Neutrophil (primary cell): Measurements from ENCODE around the gene PTMS.
A peak's percentile ranks its signal among the peaks of the same experiment; 100 is the strongest.

ENCODE experiments used
- H3K27ac ChIP-seq: fragments of 200-600 bp; sonication (generic); 2 replicates; pipeline ENCODE4 v1.5.1; 2016; ENCODE audit warnings: mild to moderate bottlenecking, moderate library complexity
- H3K27me3 ChIP-seq: fragments of 200-600 bp; sonication (generic); 2 replicates; pipeline ENCODE4 v1.6.0; 2016; ENCODE audit warnings: mild to moderate bottlenecking
- H3K36me3 ChIP-seq: fragments of 200-600 bp; sonication (generic); 2 replicates; pipeline ENCODE4 v1.5.1; 2017
- H3K4me1 ChIP-seq, 2 experiments: fragments of 200-600 bp in 1 of 2; sonication (generic) in 1 of 2; 1 replicate in 1 of 2; 2 replicates in 1 of 2; pipeline versions ENCODE4 v1.5.1 to v1.6.1; 2013 to 2016; ENCODE audit warnings: low read depth in 1 of 2, low read length in 1 of 2, mild to moderate bottlenecking in 1 of 2, moderate library complexity in 1 of 2; ENCODE audit not compliant: control insufficient read depth in 1 of 2, insufficient read depth in 1 of 2
- H3K4me3 ChIP-seq, 2 experiments: fragments of 200-600 bp in 1 of 2; sonication (generic) in 1 of 2; 1 replicate in 1 of 2; 2 replicates in 1 of 2; pipeline ENCODE4 v1.5.1; 2013 to 2016; ENCODE audit warnings: low read depth in 1 of 2, low read length in 1 of 2, mild to moderate bottlenecking in 1 of 2, moderate library complexity in 1 of 2
- H3K9me3 ChIP-seq: fragments of 200-600 bp; sonication (generic); 2 replicates; pipeline ENCODE4 v1.5.1; 2016
- CTCF ChIP-seq: fragments of 200-600 bp; sonication (generic); IDR thresholded peaks from 2 replicates; pipeline ENCODE4 v1.5.1; 2016; ENCODE audit warnings: antibody characterized with exemption

PTMS gene

GRCh38 chr12:6725350-6725749 is 40.8 kb upstream of the PTMS start:
- Histone ChIP-seq H3K4me3 (no peak overlapping the region), H3K4me1 (peaks cover 18 to 21% of the 10 kb centered on the region in 2 experiments), H3K36me3 (peaks cover 31% of the 10 kb centered on the region), H3K9me3 (no peaks in the 10 kb centered on the region), H3K27me3 (no peaks in the 10 kb centered on the region), H3K27ac (peak overlapping the region; percentile 98)
- TF ChIP-seq CTCF: no peak

- Histone ChIP-seq H3K36me3 (peaks cover 62% of the 10 kb centered on the region), H3K9me3 (no peaks in the 10 kb centered on the region), H3K27ac (no peak overlapping the region), H3K27me3 (no peaks in the 10 kb centered on the region), H3K4me1 (peaks cover 12 to 13% of the 10 kb centered on the region in 2 experiments), H3K4me3 (no peak overlapping the region)
- TF ChIP-seq CTCF: no peak
Measured at GRCh38 chr12:6729186-6729585, 37.0 kb upstream of the PTMS start.

- Histone ChIP-seq H3K36me3 (peaks cover 70% of the 10 kb centered on the region), H3K27me3 (no peaks in the 10 kb centered on the region), H3K9me3 (no peaks in the 10 kb centered on the region), H3K4me3 (no peak overlapping the region), H3K27ac (no peak overlapping the region), H3K4me1 (peaks cover 3 to 7% of the 10 kb centered on the region in 2 experiments)
- no peak for TF ChIP-seq CTCF
Measured at GRCh38 chr12:6730169-6730568, 36.0 kb upstream of the PTMS start.

GRCh38 chr12:6734506-6735387 is 31.4 kb upstream of the PTMS start:
- Histone ChIP-seq H3K4me3 (no peak overlapping the region), H3K36me3 (peaks cover 45% of the 10 kb centered on the region), H3K9me3 (no peaks in the 10 kb centered on the region), H3K27me3 (no peaks in the 10 kb centered on the region), H3K27ac (no peak overlapping the region), H3K4me1 (peaks cover 19 to 25% of the 10 kb centered on the region in 2 experiments)
- TF ChIP-seq CTCF: no peak

GRCh38 chr12:6735448-6736191 is 30.5 kb upstream of the PTMS start:
- Histone ChIP-seq H3K27me3 (no peaks in the 10 kb centered on the region), H3K4me3 (no peak overlapping the region), H3K27ac (peak overlapping the region; percentile 25), H3K4me1 (peaks cover 19 to 25% of the 10 kb centered on the region in 2 experiments), H3K36me3 (peaks cover 36% of the 10 kb centered on the region), H3K9me3 (no peaks in the 10 kb centered on the region)
- peak; percentile 63 for TF ChIP-seq CTCF
